GM18873 (cell line): Measurements from ENCODE around the gene NPAS3.

ENCODE experiments used
- ATAC-seq: cut with Tn5 transposase; IDR thresholded peaks from one replicate; pipeline ENCODE4 v1.9.1; 2021; ENCODE audit warnings: mild to moderate bottlenecking, moderate library complexity, moderate number of reproducible peaks; ENCODE audit not compliant: unreplicated experiment, low FRiP score

The NPAS3 gene

GRCh38 chr14:33490555-33490954 is 551.9 kb downstream of the NPAS3 start:
- ATAC-seq, result no peak

- no peak for ATAC-seq
Measured at GRCh38 chr14:33491112-33491511, 552.4 kb downstream of the NPAS3 start.

- ATAC-seq, result no peak
Measured at GRCh38 chr14:33492491-33492890, 553.8 kb downstream of the NPAS3 start.

- no peak for ATAC-seq
Measured at GRCh38 chr14:33493266-33493665, 554.6 kb downstream of the NPAS3 start.

GRCh38 chr14:33493990-33494389 is 555.3 kb downstream of the NPAS3 start:
- no peak for ATAC-seq

GRCh38 chr14:33499687-33500086 is 561.0 kb downstream of the NPAS3 start:
- ATAC-seq, result no peak

GRCh38 chr14:33504246-33505099 is 565.8 kb downstream of the NPAS3 start:
- no peak for ATAC-seq

GRCh38 chr14:33505266-33505962 is 566.7 kb downstream of the NPAS3 start:
- no peak for ATAC-seq

GRCh38 chr14:33505963-33506329 is 567.3 kb downstream of the NPAS3 start:
- ATAC-seq, result no peak

GRCh38 chr14:33508126-33509062 is 569.7 kb downstream of the NPAS3 start:
- no peak for ATAC-seq

- ATAC-seq, result no peak
Measured at GRCh38 chr14:33509454-33509853, 570.8 kb downstream of the NPAS3 start.

- ATAC-seq, result no peak
Measured at GRCh38 chr14:33510063-33510481, 571.4 kb downstream of the NPAS3 start.

GRCh38 chr14:33510991-33511390 is 572.3 kb downstream of the NPAS3 start:
- ATAC-seq, result no peak

GRCh38 chr14:33511851-33512640 is 573.4 kb downstream of the NPAS3 start:
- no peak for ATAC-seq

GRCh38 chr14:33515441-33515840 is 576.8 kb downstream of the NPAS3 start:
- no peak for ATAC-seq

GRCh38 chr14:33515899-33516298 is 577.2 kb downstream of the NPAS3 start:
- no peak for ATAC-seq

GRCh38 chr14:33516898-33517436 is 578.3 kb downstream of the NPAS3 start:
- no peak for ATAC-seq

- ATAC-seq, result no peak
Measured at GRCh38 chr14:33521192-33521591, 582.5 kb downstream of the NPAS3 start.

GRCh38 chr14:33524244-33524643 is 585.6 kb downstream of the NPAS3 start:
- ATAC-seq, result no peak

GRCh38 chr14:33525626-33526025 is 586.9 kb downstream of the NPAS3 start:
- ATAC-seq, result no peak
